ENCODE results near the gene ZFAND6. TPM values are rescaled to one million over a fixed set of nuclear protein-coding genes. Genes with fewer than 3 reads are reported as not detected.

ZFAND6 gene
- total RNA-seq, 4 donors from 2014 or later, result 119 to 452 (median 172) TPM

- intact Hi-C loops (cut with DNase I; ENCODE audit: low total_unique reads), result no loop called here
- no peak for TF ChIP-seq POLR2A (IDR thresholded peaks at IDR 0.05)
- no peak for TF ChIP-seq CTCF (IDR thresholded peaks at IDR 0.05)
- Histone ChIP-seq H3K4me3 (no peak overlapping the region), H3K36me3 (no peaks in the 10 kb centered on the region), H3K4me1 (no peaks in the 10 kb centered on the region), H3K27ac (no peak overlapping the region), H3K9me3 (no peaks in the 10 kb centered on the region), H3K27me3 (no peaks in the 10 kb centered on the region)
- no peak for DNase-seq
These were observed 82.6 kb downstream of the ZFAND6 start for GRCh38 chr15:80141916-80142598.

GRCh38 chr15:80142646-80143045 lies 83.2 kb downstream of the ZFAND6 start:
- no peak for DNase-seq
- no peak for TF ChIP-seq CTCF (IDR thresholded peaks at IDR 0.05)
- TF ChIP-seq POLR2A (IDR thresholded peaks at IDR 0.05), result no peak
- H3K27me3 ChIP-seq, result no peaks in the 10 kb centered on the region
- intact Hi-C loops (cut with DNase I; ENCODE audit: low total_unique reads), result no loop called here
- no peak overlapping the region for H3K4me3 ChIP-seq
- H3K4me1 ChIP-seq, result no peaks in the 10 kb centered on the region
- no peak overlapping the region for H3K27ac ChIP-seq
- no peaks in the 10 kb centered on the region for H3K36me3 ChIP-seq
- no peaks in the 10 kb centered on the region for H3K9me3 ChIP-seq

DNA sequence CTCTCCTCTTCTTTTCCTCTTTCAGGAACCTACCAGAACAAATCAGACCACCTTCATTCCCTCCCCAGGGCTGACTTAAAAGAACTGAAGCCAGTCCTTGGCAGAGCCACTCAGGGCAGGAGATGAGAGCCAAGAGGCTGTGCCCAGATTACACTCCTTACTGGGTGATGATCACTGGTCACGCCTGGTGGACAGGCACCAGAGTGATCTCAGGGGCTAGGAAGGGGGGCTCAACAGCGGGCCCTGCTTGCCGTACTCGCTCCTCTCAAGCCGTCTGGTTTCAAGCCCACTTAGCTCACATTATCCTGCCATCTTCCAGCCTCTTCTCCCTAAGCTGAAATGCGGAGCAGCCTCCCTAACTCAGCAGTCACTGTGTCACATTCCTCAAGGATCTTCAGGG lies 91.7 kb downstream of the ZFAND6 start:
- Histone ChIP-seq H3K4me1 (peaks cover 0 to 3% of the 10 kb centered on the region in 2 donors), H3K36me3 (no peaks in the 10 kb centered on the region), H3K4me3 (no peak overlapping the region), H3K9me3 (no peaks in the 10 kb centered on the region), H3K27me3 (no peaks in the 10 kb centered on the region), H3K27ac (no peak overlapping the region)
- DNase-seq, result no peak
- TF ChIP-seq POLR2A (IDR thresholded peaks at IDR 0.05), result no peak
- intact Hi-C loops (cut with DNase I; ENCODE audit: low total_unique reads), result no loop called here

DNA sequence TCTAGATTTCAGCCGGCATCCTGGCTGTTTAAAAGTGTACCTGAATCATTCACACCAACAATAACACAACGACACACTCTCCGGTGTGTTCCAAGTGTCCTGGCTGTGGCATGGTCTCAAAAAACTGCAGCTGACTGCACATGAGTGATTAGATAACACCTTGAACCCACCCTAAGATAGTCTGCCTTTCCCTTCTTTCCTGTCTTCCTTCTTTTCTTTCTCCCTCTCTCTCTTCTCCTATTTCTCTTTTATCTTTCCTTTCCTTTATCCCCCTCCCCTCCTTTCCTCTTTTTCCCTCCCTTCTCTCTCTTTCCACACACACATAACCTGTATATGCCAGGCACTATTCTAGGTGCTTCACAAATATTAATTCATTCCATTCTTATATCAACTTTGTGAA lies 92.1 kb downstream of the ZFAND6 start:
- H3K4me3 ChIP-seq, result no peak overlapping the region
- no peak for DNase-seq

DNA sequence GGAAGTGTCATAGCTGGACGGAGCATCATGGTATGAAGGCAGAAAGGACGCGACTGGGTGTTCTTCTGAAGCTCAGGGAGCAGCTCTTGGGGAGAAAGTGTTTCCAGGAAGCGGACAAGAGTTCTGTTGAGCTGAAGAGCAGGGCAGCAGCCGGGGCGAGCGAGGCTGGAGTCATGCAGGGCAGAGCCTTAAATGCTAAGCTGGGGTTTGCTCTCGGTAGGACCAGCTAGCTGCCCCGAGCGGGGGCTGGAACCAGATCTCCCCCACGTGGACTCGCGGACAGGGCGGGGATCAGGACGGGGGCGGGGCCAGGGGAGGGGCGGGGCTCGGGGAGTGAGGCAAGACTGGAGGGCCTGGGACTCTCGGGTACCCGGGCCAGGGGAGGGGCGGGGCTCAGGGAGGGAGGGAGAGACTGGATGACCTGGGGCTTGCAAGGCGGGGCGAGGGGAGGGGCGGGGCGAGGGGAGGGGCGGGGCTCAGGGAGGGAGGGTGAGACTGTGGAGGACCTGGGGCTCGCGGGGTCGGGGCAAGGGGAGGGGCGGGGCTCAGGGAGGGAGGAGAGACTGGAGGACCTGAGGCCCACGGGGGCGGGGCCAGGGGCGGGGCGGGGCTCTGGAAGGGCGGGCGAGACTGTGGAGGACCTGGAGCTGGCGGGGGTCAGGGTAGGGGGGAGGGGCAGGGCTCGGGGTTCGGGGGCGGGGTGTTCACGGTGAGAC lies 92.9 kb downstream of the ZFAND6 start:
- peaks cover 0 to 3% of the 10 kb centered on the region in 2 donors for H3K4me1 ChIP-seq
- TF ChIP-seq CTCF (IDR thresholded peaks at IDR 0.05) (no peak), POLR2A (IDR thresholded peaks at IDR 0.05) (no peak)
- H3K27ac ChIP-seq, result peak overlapping the region; percentile 77 to 91
- H3K4me3 ChIP-seq, result peak overlapping the region; percentile 76 to 81
- H3K27me3 ChIP-seq, result no peaks in the 10 kb centered on the region
- H3K36me3 ChIP-seq, result no peaks in the 10 kb centered on the region
- no peaks in the 10 kb centered on the region for H3K9me3 ChIP-seq
- intact Hi-C loops (cut with DNase I; ENCODE audit: low total_unique reads), result loop anchor here (2.0 kb wide), 1 partner anchor 94 kb away; the partner anchor contains the start of gene ZFAND6
- peak; percentile 97 to 99 for DNase-seq

More for the DNA sequence above, 92.1 kb downstream of the ZFAND6 start:
- Histone ChIP-seq H3K9me3 (no peaks in the 10 kb centered on the region), H3K4me1 (peaks cover 0 to 3% of the 10 kb centered on the region in 2 donors), H3K36me3 (no peaks in the 10 kb centered on the region), H3K27me3 (no peaks in the 10 kb centered on the region), H3K27ac (peak overlapping the region; percentile 75 to 77)
- TF ChIP-seq CTCF (IDR thresholded peaks at IDR 0.05) (no peak), POLR2A (IDR thresholded peaks at IDR 0.05) (no peak)
- intact Hi-C loops (cut with DNase I; ENCODE audit: low total_unique reads), result no loop called here
